Measurements from ENCODE around the gene ULK4.
A peak's percentile ranks its signal among the peaks of the same experiment; 100 is the strongest.
"Not testable (repeated sequence)": the region's sequence is repeated elsewhere in the genome, so short reads cannot be mapped to it uniquely, and the experiment has no call there.

ULK4 gene

GRCh38 chr3:41746215-41746614, 215.7 kb downstream of the ULK4 start:
- no peak for DNase-seq

GRCh38 chr3:41742121-41742520, 219.8 kb downstream of the ULK4 start:
- DNase-seq, result no peak

GRCh38 chr3:41740374-41740886, 221.5 kb downstream of the ULK4 start:
- no peak for DNase-seq

- no peak for DNase-seq
These were observed 235.0 kb downstream of the ULK4 start for GRCh38 chr3:41726891-41727290.

GRCh38 chr3:41717641-41718040, 244.3 kb downstream of the ULK4 start:
- no peak for DNase-seq

GRCh38 chr3:41716471-41716870, 245.4 kb downstream of the ULK4 start:
- DNase-seq, result no peak

GRCh38 chr3:41715376-41715775, 246.5 kb downstream of the ULK4 start:
- DNase-seq, result no peak

- DNase-seq, result no peak
These were observed 250.3 kb downstream of the ULK4 start for GRCh38 chr3:41711651-41712050.

GRCh38 chr3:41710646-41711388, 251.1 kb downstream of the ULK4 start:
- no peak for DNase-seq

- DNase-seq, result not testable (repeated sequence)
These were observed 252.7 kb downstream of the ULK4 start for GRCh38 chr3:41709213-41709612.

GRCh38 chr3:41708176-41708575, 253.7 kb downstream of the ULK4 start:
- DNase-seq, result no peak

- DNase-seq, result no peak
These were observed 256.0 kb downstream of the ULK4 start for GRCh38 chr3:41705893-41706292.

GRCh38 chr3:41701191-41701698, 260.7 kb downstream of the ULK4 start:
- DNase-seq, result no peak

GRCh38 chr3:41700155-41700554, 261.7 kb downstream of the ULK4 start:
- no peak for DNase-seq

- no peak for DNase-seq
These were observed 263.0 kb downstream of the ULK4 start for GRCh38 chr3:41698898-41699297.

- no peak for DNase-seq
These were observed 264.2 kb downstream of the ULK4 start for GRCh38 chr3:41697702-41698101.

GRCh38 chr3:41695806-41696205, 266.1 kb downstream of the ULK4 start:
- peak; percentile 4 for DNase-seq

- DNase-seq, result no peak
These were observed 268.1 kb downstream of the ULK4 start for GRCh38 chr3:41693799-41694198.

GRCh38 chr3:41690766-41691563, 270.9 kb downstream of the ULK4 start:
- peak; percentile 6 for DNase-seq

- DNase-seq, result no peak
These were observed 273.1 kb downstream of the ULK4 start for GRCh38 chr3:41688595-41689380.

- DNase-seq, result no peak
These were observed 276.8 kb downstream of the ULK4 start for GRCh38 chr3:41684797-41685735.
